OCI-LY7 (cell line): ENCODE data around the gene NBL1. TPM values are rescaled to one million over a fixed set of nuclear protein-coding genes. Genes with fewer than 3 reads are reported as not detected.
A peak's percentile ranks its signal among the peaks of the same experiment; 100 is the strongest.

ENCODE experiments used
- BruUV-seq: library from RNA; stranded (reverse); fragments of 400-500 nt; replicated peaks from 2 replicates; lab custom pipeline; 2021; lab: Mats Ljungman, UMichigan
- CTCF ChIA-PET: fragments of 300-600 bp; sonication (Branson Sonifier 250); formaldehyde crosslinking; loops from one replicate; lab custom pipeline; 2022; ENCODE audit warnings: antibody characterized with exemption; ENCODE audit not compliant: unreplicated experiment; lab: Charles Lee
- POLR2A ChIA-PET: fragments of 300-600 bp; sonication (Branson Sonifier 250); formaldehyde crosslinking; loops from one replicate; lab custom pipeline; 2022; ENCODE audit warnings: antibody characterized with exemption; lab: Charles Lee
- DNase-seq: peaks from one replicate; pipeline ENCODE4 v3.0.0-alpha.2; 2015; ENCODE audit warnings: low spot score
- H2AFZ ChIP-seq: fragments of 200-600 bp; sonication (generic), shearing (Covaris generic); 2 replicates; pipeline ENCODE4 v1.6.1; 2014; ENCODE audit warnings: mild to moderate bottlenecking, antibody characterized with exemption, low read length, moderate library complexity
- H3K27ac ChIP-seq: fragments of 200-600 bp; sonication (generic); 2 replicates; pipeline ENCODE4 v1.5.1; 2014; ENCODE audit warnings: mixed run types, low read depth, mild to moderate bottlenecking, moderate library complexity, low read length, inconsistent platforms; ENCODE audit not compliant: poor library complexity, severe bottlenecking
- H3K36me3 ChIP-seq: fragments of 200-600 bp; sonication (generic); 2 replicates; pipeline ENCODE4 v1.6.1; 2014; ENCODE audit warnings: mild to moderate bottlenecking, antibody characterized with exemption, low read length, moderate library complexity, mixed read lengths; ENCODE audit not compliant: insufficient read depth
- H3K4me1 ChIP-seq: fragments of 200-600 bp; sonication (generic); 2 replicates; pipeline ENCODE4 v1.5.1; 2014; ENCODE audit warnings: mild to moderate bottlenecking, low read length; ENCODE audit not compliant: insufficient read depth, poor library complexity, severe bottlenecking
- H3K4me2 ChIP-seq: fragments of 200-600 bp; sonication (generic); 2 replicates; pipeline ENCODE4 v1.6.1; 2014; ENCODE audit warnings: mild to moderate bottlenecking, low read length
- H3K4me3 ChIP-seq: fragments of 200-600 bp; sonication (generic); 2 replicates; pipeline ENCODE4 v1.5.1; 2014; ENCODE audit warnings: mild to moderate bottlenecking, low read depth, low read length; ENCODE audit not compliant: poor library complexity, severe bottlenecking
- H3K79me2 ChIP-seq: fragments of 200-600 bp; sonication (generic); 2 replicates; pipeline ENCODE4 v1.6.1; 2016; ENCODE audit warnings: low read depth, mild to moderate bottlenecking, low read length, moderate library complexity, mixed read lengths; ENCODE audit not compliant: insufficient read depth
- H3K9me2 ChIP-seq: fragments of 200-600 bp; sonication (generic); 2 replicates; pipeline ENCODE4 v1.6.1; 2016; ENCODE audit warnings: mild to moderate bottlenecking, low read length, mixed read lengths; ENCODE audit not compliant: insufficient read depth
- H3K9me3 ChIP-seq: fragments of 200-600 bp; sonication (generic); 2 replicates; pipeline ENCODE4 v1.6.1; 2014; ENCODE audit warnings: mild to moderate bottlenecking, mixed run types, low read length, mixed read lengths
- H4K20me1 ChIP-seq: fragments of 200-600 bp; sonication (generic); 2 replicates; pipeline ENCODE4 v1.6.1; 2014; ENCODE audit warnings: mild to moderate bottlenecking, antibody characterized with exemption, low read length, moderate library complexity, mixed read lengths; ENCODE audit not compliant: insufficient read depth
- EZH2phosphoT487 ChIP-seq: fragments of 200-600 bp; sonication (generic); IDR thresholded peaks from 2 replicates; pipeline ENCODE4 v1.6.1; 2018; ENCODE audit warnings: low read depth, borderline replicate concordance, mild to moderate bottlenecking, mixed run types, antibody characterized with exemption, low read length, moderate library complexity, mixed read lengths
- intact Hi-C: fragments of 100-400 bp; cut with micrococcal nuclease; formaldehyde crosslinking; loops from one replicate; pipeline ENCODE4 v1.10.0; 2022; ENCODE audit not compliant: unreplicated experiment
- total RNA-seq, 2 experiments: library from RNA; depleted of rRNA in 1 of 2; stranded (reverse); fragments of >200 nt in 1 of 2; shearing (Covaris generic) in 1 of 2; gene quantifications; 2 replicates each; pipeline ENCODE4 v1.2.3, GENCODE V29; 2014 to 2022
- TF ChIP-seq, protein P1 (sequence below): fragments of 200-600 bp; sonication (generic); conservative IDR thresholded peaks from 2 replicates; pipeline ENCODE4 v1.5.1; 2014; ENCODE audit warnings: mild to moderate bottlenecking, antibody characterized with exemption, low read length, moderate library complexity, mixed read lengths

Gene NBL1
- total RNA-seq, 2 experiments from 2014 or later: not detected

DNA sequence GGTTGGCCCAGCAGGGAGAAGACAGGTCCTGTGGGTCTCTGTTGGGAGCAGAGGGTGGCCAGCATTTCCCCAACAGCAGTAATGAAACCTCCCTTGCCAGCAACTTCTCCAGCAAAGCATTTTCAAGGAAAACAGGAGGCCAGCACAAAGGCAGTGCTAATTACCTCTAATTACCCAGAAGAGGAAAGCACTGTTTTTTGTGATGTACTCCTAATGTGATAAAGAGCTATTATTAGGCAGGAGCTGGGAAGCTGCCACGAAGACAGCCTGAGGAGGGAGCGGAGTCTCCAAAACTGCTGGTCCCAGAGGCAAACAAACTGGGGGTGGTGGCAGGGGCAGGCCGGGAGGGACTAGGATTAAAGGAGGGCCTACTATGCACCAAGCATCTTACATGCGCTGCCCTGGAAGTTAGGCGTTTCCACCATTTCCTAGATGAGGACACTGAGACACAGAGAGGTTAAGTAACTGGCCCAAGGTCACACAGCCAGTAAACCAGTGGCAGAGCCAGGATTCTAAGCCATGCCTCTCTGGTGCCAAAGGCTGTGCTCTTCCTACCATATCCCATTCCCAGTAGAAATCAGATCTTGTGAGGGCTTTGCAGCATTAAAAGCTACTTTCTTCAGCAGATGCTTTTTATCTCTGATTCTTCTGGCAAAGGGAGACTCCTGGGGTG, 45.1 kb downstream of the NBL1 start:
- ChIA-PET POLR2A (no interaction called here), CTCF (interaction anchor here (0.5 kb wide), 1 partner anchor 15 kb away, joined by 3 read pairs; no protein-coding TSS in a partner anchor)
- Histone ChIP-seq H3K4me1 (no peaks in the 10 kb centered on the region), H3K79me2 (no peaks in the 10 kb centered on the region), H3K36me3 (no peaks in the 10 kb centered on the region), H3K9me2 (no peaks in the 10 kb centered on the region), H4K20me1 (no peaks in the 10 kb centered on the region), H3K4me3 (no peak overlapping the region), H3K4me2 (no peak overlapping the region), H3K27ac (no peak overlapping the region), H3K9me3 (no peaks in the 10 kb centered on the region), H2AFZ (no peak overlapping the region)
- TF ChIP-seq, protein P1, sequence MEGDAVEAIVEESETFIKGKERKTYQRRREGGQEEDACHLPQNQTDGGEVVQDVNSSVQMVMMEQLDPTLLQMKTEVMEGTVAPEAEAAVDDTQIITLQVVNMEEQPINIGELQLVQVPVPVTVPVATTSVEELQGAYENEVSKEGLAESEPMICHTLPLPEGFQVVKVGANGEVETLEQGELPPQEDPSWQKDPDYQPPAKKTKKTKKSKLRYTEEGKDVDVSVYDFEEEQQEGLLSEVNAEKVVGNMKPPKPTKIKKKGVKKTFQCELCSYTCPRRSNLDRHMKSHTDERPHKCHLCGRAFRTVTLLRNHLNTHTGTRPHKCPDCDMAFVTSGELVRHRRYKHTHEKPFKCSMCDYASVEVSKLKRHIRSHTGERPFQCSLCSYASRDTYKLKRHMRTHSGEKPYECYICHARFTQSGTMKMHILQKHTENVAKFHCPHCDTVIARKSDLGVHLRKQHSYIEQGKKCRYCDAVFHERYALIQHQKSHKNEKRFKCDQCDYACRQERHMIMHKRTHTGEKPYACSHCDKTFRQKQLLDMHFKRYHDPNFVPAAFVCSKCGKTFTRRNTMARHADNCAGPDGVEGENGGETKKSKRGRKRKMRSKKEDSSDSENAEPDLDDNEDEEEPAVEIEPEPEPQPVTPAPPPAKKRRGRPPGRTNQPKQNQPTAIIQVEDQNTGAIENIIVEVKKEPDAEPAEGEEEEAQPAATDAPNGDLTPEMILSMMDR: no peak
- TF ChIP-seq EZH2phosphoT487: no peak
- no TSS peak for BruUV-seq
- DNase-seq: no peak
- intact Hi-C loops: no loop called here

DNA sequence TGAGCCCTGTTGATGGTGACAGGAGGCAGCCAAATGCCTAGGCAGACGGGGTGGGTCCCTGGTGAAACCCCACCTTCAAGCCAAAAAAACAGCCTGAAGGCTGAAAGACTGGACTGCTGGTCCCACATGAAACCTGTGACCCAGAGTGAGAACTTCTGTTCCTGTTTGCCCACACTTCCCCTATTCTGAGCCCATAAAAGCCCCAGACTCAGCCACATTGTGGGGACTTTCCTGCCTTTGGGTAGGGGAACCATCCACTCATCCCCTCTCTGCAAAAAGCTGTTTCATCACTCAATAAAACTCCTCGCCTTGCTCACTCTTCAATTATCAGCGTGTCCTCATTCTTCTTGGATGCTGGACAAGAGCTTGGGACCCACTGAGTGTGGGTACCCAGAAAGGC, 45.7 kb downstream of the NBL1 start:
- H3K36me3 ChIP-seq: no peaks in the 10 kb centered on the region
- H4K20me1 ChIP-seq: no peaks in the 10 kb centered on the region
- H3K79me2 ChIP-seq: no peaks in the 10 kb centered on the region
- DNase-seq: peak; percentile 12
- H3K4me3 ChIP-seq: no peak overlapping the region
- CTCF ChIA-PET: no interaction called here
- no peaks in the 10 kb centered on the region for H3K9me3 ChIP-seq
- no peaks in the 10 kb centered on the region for H3K4me1 ChIP-seq
- BruUV-seq: no TSS peak
- POLR2A ChIA-PET: no interaction called here
- intact Hi-C loops: no loop called here
- TF ChIP-seq, protein P1: no peak
- TF ChIP-seq EZH2phosphoT487: no peak
- no peak overlapping the region for H2AFZ ChIP-seq
- no peaks in the 10 kb centered on the region for H3K9me2 ChIP-seq
- H3K4me2 ChIP-seq: no peak overlapping the region
- no peak overlapping the region for H3K27ac ChIP-seq

DNA sequence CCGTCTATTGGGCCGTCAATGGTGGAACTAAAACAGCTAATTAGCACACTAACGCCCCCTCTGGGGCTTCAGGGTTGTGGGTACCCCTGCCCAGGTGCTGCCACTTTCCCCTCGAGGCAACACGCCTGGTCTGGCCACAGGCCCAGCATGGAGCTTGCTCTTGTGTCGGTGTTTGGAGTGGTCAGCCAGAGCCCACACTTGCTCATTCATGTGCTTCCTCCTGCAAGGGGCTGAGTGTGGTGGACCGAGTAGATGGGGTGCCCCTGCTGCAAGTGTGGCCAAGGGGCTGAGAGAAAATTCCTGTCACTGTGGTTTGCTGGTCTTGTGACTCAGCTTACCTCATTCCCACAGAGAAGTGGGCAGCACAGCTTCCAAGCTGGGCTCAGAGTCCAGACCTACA, 46.2 kb downstream of the NBL1 start:
- Histone ChIP-seq H3K9me3 (no peaks in the 10 kb centered on the region), H3K36me3 (no peaks in the 10 kb centered on the region), H2AFZ (no peak overlapping the region), H3K9me2 (no peaks in the 10 kb centered on the region), H3K79me2 (no peaks in the 10 kb centered on the region), H3K4me3 (no peak overlapping the region), H4K20me1 (no peaks in the 10 kb centered on the region), H3K4me2 (no peak overlapping the region), H3K27ac (no peak overlapping the region), H3K4me1 (no peaks in the 10 kb centered on the region)
- BruUV-seq: no TSS peak
- ChIA-PET POLR2A (no interaction called here), CTCF (no interaction called here)
- DNase-seq: no peak
- TF ChIP-seq EZH2phosphoT487: no peak
- TF ChIP-seq, protein P1: no peak
- intact Hi-C loops: no loop called here
